CD4-positive, alpha-beta T cell treated with Interleukin-10 for 1 hour (primary cell): ENCODE results near the gene ELOVL6.
"Not testable (repeated sequence)": the region's sequence is repeated elsewhere in the genome, so short reads cannot be mapped to it uniquely, and the experiment has no call there.

ENCODE experiments used
- DNase-seq: peaks from one replicate; pipeline ENCODE4 v3.0.0-alpha.2; 2020

The ELOVL6 gene

GRCh38 chr4:110157166-110157565 lies 41.2 kb downstream of the ELOVL6 start:
- not testable (repeated sequence) for DNase-seq

GRCh38 chr4:110156442-110156841 lies 42.0 kb downstream of the ELOVL6 start:
- DNase-seq, result no peak

GRCh38 chr4:110155654-110156053 lies 42.8 kb downstream of the ELOVL6 start:
- no peak for DNase-seq

- peak; percentile 9 for DNase-seq
Observed at GRCh38 chr4:110154582-110154981, 43.8 kb downstream of the ELOVL6 start.

GRCh38 chr4:110152386-110152785 lies 46.0 kb downstream of the ELOVL6 start:
- DNase-seq, result no peak

GRCh38 chr4:110149089-110149488 lies 49.3 kb downstream of the ELOVL6 start:
- no peak for DNase-seq

- no peak for DNase-seq
Observed at GRCh38 chr4:110142461-110142860, 56.0 kb downstream of the ELOVL6 start.

- DNase-seq, result no peak
Observed at GRCh38 chr4:110139815-110140214, 58.6 kb downstream of the ELOVL6 start.

GRCh38 chr4:110139111-110139510 lies 59.3 kb downstream of the ELOVL6 start:
- no peak for DNase-seq

GRCh38 chr4:110138551-110138950 lies 59.9 kb downstream of the ELOVL6 start:
- no peak for DNase-seq

- no peak for DNase-seq
Observed at GRCh38 chr4:110137829-110138228, 60.6 kb downstream of the ELOVL6 start.

- no peak for DNase-seq
Observed at GRCh38 chr4:110135523-110135922, 62.9 kb downstream of the ELOVL6 start.

GRCh38 chr4:110135076-110135475 lies 63.3 kb downstream of the ELOVL6 start:
- DNase-seq, result no peak

- no peak for DNase-seq
Observed at GRCh38 chr4:110134269-110134869, 64.0 kb downstream of the ELOVL6 start.

GRCh38 chr4:110132816-110133719 lies 65.3 kb downstream of the ELOVL6 start:
- no peak for DNase-seq

- DNase-seq, result no peak
Observed at GRCh38 chr4:110131916-110132315, 66.5 kb downstream of the ELOVL6 start.

- DNase-seq, result no peak
Observed at GRCh38 chr4:110130576-110131358, 67.6 kb downstream of the ELOVL6 start.

- DNase-seq, result no peak
Observed at GRCh38 chr4:110129544-110129943, 68.9 kb downstream of the ELOVL6 start.

- no peak for DNase-seq
Observed at GRCh38 chr4:110128472-110128919, 69.9 kb downstream of the ELOVL6 start.

GRCh38 chr4:110128029-110128428 lies 70.4 kb downstream of the ELOVL6 start:
- no peak for DNase-seq

GRCh38 chr4:110124711-110125110 lies 73.7 kb downstream of the ELOVL6 start:
- no peak for DNase-seq

- DNase-seq, result no peak
Observed at GRCh38 chr4:110122201-110122600, 76.2 kb downstream of the ELOVL6 start.

- no peak for DNase-seq
Observed at GRCh38 chr4:110120506-110120905, 77.9 kb downstream of the ELOVL6 start.
